Amniotic stem cell (primary cell): ENCODE data around the gene UNC13C.
"Not testable (repeated sequence)": the region's sequence is repeated elsewhere in the genome, so short reads cannot be mapped to it uniquely, and the experiment has no call there.

Experiments
- DNase-seq: peaks from one replicate; lab custom pipeline; 2025; lab: John Stamatoyannopoulos, UW

UNC13C gene

DNA sequence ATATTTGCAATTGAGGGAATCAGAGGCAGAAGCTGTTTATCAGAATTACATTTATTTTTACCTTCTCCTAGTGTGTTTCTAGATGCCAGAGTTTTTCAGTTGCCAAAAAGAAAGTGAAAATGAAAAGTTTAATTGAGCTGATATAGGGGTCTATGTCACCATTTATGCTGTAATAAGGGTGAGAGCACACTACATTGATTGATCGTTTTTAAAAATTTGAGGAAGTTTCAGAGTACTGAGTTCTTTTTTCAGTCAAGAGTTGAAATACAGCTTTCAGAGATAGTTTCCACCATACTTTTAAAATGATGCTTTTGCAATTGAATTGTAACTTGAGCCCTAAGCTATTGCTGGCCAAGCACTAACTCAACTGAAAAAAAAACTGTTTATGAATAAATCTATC is 326.9 kb downstream of the UNC13C start:
- no peak for DNase-seq

DNA sequence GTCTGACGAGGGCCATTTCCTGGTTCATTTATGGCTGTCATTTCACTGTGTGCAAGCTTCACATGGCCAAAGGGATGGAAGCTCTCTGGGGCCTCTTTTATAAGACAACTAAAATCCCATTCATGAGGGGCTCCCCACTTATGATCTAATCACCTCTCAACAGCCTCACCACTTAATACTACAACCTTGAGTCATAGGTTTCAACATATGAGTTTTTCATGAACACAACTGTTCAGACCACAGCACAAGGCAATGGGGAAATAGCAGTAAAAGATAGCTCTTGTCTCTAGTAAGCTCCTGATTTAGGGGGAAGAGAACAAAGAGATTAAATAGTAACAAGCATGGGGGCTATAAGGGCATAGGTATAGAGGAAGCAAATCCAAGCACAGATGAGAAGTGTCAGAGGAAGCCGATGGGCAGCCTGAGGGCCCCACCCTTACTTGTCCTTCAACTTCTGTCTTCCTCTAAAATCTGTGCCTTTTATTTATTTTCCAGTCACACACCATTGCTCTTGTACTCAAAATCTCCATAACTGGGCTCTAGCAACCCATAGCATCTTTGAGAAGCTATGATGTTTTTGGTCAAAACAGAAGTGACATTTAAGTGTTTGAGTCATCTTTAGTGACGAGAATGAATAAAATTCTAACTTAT is 329.1 kb downstream of the UNC13C start:
- no peak for DNase-seq

- DNase-seq = no peak
Observed at GRCh38 chr15:54307926-54308325, 329.7 kb downstream of the UNC13C start.

DNA sequence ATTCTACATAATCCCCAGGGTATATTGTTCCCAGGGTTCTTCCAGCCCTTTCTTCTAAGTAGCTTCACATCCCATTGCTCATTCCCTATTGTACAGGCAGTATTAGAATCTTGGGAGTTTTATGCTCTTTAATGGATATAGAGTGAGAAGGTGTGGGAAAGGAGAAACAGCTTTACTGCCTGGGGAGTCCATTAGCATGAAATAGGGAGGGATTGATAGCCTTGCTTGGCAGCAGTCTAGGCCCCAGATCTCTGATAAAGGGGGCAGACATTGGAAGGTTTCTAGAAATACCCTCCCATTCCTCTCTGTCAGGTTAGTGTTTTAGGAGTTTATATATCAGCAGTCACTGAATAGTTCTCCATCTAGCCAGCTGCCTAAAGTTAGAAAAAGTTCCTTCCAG is 334.3 kb downstream of the UNC13C start:
- no peak for DNase-seq

DNA sequence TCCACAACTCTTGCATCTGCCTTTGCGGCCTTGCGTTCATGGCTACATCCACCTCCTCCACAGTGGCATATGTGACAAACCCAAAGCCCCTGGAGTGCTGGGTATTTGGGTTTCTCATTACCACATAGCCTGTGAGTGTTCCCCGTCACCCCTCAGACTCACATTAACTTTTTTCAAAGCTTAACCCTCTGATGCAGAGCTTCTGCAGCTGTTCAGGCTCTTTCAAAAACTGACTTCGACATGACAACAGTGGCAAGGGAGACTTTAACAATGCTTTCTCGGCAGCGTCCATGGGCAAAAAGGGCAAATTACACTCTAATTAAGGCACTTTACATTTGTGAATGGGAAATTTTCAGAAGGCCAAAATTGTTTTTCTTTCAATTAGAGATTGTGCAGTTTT is 343.2 kb downstream of the UNC13C start:
- no peak for DNase-seq

DNA sequence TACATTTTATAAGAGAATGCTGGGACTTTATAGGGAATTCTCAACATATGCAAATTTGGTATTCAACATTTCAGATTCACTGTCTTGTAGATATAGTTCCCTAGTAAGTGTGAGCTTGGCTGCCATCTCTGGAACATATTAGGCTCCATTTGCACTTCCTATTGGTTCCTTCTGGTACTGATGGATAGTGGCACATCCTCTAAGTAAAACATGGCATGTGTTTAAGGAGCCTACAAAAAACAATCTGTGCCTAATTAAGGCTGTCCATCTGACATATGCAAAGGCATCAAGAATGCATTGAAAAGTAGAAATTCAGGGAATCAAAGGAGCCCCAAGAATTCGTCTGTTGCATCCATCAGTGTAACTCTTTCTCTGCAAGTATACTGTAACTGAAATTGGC is 344.1 kb downstream of the UNC13C start:
- DNase-seq = no peak

- DNase-seq = no peak
Observed at GRCh38 chr15:54345301-54345700, 367.1 kb downstream of the UNC13C start.

GRCh38 chr15:54345827-54346226 is 367.6 kb downstream of the UNC13C start:
- DNase-seq = no peak

GRCh38 chr15:54347082-54347827 is 369.0 kb downstream of the UNC13C start:
- no peak for DNase-seq

- no peak for DNase-seq
Observed at GRCh38 chr15:54353726-54354125, 375.5 kb downstream of the UNC13C start.

- no peak for DNase-seq
Observed at GRCh38 chr15:54354341-54354740, 376.1 kb downstream of the UNC13C start.

DNA sequence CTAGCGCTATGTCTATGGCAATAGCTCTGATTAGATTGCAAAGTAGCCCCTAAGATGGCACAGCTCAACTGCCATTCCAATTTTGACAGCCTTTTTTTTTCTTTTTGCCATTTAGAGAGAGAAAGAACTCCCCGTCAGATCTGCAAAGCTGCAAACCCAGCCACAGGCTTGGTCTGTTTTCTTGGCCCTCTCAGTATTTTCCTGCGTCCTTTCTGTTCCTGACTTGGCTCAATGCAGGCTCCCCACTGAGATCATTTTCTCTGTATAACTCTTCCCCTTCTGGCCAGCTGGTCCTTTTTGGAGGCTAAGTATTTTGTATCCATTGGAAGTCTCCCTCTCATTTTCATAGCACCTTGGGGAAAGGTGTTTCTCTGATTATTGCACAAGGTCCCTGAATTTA is 386.7 kb downstream of the UNC13C start:
- no peak for DNase-seq

GRCh38 chr15:54373332-54373731 is 395.1 kb downstream of the UNC13C start:
- no peak for DNase-seq

GRCh38 chr15:54374184-54374952 is 396.1 kb downstream of the UNC13C start:
- no peak for DNase-seq

GRCh38 chr15:54387799-54388198 is 409.6 kb downstream of the UNC13C start:
- no peak for DNase-seq

DNA sequence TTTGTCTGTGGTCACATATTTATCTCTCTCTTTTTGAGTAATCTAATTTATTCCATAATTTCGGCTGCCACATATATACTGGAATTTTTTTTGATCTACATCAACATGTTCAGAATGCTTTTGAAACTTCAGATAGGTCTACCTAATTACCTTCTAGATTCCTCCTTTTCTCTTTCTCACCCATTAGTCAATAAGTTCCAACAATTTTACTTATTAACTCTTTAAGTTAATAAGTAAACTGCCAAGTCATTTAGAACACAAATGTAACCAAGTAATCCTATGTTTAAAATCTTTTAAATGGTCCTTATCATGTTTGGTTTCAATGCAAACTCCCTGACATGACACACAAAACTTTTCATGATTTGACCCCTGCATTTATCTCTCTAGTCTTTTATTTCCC is 410.5 kb downstream of the UNC13C start:
- no peak for DNase-seq

DNA sequence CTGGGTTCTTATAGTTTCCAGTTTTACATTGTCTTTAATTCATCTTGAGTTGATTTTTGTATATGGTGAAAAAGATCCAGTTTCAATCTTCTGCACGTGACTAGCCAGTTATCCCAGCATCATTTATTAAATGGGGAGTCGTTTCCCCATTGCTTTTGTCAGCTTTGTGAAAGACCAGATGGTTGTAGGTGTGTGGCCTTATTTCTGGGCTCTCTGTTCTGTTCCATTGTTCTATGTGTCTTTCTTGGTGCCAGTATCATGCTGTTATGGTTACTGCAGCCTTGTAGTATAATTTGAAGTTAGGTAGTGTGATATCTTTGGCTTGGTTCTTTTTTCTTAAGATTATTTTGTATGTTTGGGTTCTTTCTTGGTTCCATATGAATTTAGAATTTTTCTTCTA is 432.2 kb downstream of the UNC13C start:
- DNase-seq = no peak

DNA sequence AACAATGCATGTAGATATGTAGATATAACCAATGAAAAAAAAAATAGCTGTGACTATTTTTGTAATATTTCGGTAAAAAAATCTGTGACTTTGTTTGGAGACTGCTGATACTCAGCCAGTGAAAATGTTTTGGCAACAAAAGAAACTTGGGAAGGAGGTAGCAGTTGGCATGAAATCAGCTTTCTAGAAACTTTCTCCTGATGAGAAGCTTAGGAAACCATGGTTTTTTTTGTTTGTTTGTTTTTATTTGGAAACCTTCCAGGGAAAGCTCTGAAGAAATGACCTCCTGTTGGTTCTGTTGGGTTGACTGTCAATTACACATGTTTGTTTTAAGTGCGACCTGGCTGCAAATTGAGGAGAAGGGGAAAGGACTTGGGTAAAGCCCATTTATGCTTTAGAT is 445.9 kb downstream of the UNC13C start:
- DNase-seq = no peak

GRCh38 chr15:54428596-54428995 is 450.4 kb downstream of the UNC13C start:
- DNase-seq = no peak

GRCh38 chr15:54450288-54450687 is 472.0 kb downstream of the UNC13C start:
- DNase-seq = not testable (repeated sequence)

DNA sequence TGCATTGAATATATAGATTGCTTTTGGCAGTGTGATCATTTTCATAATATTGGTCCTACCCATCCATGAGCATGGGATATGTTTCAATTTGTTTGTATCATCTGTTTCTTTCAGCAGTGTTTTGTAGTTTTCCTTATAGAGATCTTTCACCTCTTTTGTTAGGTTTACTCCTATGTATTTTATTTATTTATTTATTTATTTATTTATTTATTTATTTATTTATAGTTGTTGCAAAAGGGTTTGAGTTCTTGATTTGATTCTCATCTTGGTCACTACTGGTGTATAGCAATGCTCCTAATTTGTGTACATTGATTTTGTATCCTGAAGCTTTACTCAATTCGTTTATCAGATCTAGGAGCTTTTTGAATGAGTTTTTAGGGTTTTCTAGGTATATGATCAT is 478.2 kb downstream of the UNC13C start:
- DNase-seq = no peak

DNA sequence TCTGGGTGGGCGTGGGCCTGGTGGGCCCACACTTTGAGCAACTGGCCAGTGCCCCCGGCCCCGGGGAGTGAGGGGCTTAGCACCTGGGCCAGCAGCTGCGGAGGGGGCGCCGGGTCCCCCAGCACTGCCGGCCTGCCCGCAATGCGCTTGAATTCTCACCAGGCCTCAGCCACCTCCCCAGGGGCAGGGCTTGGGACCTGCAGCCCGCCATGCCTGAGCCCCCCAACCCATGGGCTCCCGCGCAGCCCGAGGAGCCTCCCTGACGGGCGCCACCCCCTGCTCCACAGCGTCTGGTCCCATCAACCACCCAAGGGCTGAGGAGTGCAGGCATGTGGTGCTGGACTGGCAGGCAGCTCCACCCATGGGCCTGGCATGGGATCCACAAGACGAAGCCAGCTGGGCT is 484.3 kb downstream of the UNC13C start:
- DNase-seq = no peak

DNA sequence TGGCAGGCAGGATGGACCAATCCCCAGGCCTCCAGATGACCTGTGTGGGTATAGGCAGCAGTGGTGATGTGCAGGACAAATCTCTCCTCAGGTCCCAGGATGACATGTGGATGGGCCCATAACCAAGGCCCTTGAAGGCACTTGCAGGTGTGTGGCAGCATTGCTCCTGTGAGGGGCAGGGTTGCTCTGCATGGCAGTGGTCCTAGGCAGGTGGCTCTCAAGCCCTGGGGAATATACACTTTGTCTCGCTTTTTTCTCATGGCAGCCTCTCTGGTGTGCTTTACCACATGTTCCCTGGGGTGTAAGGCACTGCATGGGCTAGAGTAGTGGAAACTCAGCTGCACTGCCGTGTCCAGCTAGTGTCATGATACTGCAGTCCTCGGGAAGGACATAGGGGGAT is 503.6 kb downstream of the UNC13C start:
- no peak for DNase-seq
